ENCODE data around the gene ATN1.
A peak's percentile ranks its signal among the peaks of the same experiment; 100 is the strongest.

The ATN1 gene

DNA sequence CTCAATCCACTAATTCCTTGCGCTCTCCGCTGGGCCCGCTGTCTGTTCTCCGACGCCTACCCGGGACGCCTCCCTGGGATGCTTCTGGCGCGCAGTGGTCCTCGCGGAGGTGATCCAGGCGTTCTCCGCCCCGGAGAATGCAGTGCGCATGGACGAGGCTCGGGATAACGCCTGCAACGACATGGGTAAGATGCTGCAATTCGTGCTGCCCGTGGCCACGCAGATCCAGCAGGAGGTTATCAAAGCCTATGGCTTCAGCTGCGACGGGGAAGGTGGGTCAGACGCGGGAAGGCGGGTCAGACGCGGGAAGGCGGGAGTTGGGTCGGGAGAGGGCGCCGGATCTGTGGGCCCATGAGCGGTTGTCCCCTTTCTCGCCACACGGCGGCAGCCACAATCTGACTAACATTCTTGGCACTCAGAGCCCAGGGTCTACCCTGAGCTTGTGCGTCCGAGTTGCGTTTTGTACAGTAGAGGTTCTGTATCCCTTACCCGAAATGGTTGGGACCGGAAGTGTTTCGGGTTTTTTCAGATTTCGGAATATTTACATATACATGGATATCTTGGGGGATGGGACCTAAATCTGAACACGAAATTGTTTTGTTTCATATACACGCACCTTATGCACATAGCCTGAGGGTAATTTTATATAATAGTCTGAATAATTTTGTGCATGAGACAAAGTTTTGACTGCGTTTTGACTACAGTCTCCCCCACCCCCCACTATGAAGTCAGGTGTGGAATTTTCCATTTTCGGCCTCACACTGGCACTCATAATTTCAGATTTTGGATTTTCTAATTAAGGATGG, 16.8 kb downstream of the ATN1 start:
- peak; percentile 77 for DNase-seq (ENCODE audit: low read depth)

DNA sequence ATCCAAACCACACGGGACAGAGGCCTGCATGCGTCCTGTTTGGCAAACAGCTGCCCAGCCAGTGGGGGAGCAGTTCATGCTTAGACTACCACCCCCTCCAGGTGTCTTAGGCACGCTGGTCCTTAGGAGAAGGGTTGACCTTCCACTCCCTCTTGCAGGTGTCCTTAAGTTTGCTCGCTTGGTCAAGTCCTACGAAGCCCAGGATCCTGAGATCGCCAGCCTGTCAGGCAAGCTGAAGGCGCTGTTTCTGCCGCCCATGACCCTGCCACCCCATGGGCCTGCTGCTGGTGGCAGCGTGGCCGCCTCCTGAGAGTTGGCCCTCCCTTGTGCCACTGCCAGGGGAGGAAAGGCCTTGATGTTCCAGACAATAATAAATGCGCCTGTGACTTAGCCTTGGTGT, 17.9 kb downstream of the ATN1 start:
- no peak for DNase-seq (ENCODE audit: low read depth)

DNA sequence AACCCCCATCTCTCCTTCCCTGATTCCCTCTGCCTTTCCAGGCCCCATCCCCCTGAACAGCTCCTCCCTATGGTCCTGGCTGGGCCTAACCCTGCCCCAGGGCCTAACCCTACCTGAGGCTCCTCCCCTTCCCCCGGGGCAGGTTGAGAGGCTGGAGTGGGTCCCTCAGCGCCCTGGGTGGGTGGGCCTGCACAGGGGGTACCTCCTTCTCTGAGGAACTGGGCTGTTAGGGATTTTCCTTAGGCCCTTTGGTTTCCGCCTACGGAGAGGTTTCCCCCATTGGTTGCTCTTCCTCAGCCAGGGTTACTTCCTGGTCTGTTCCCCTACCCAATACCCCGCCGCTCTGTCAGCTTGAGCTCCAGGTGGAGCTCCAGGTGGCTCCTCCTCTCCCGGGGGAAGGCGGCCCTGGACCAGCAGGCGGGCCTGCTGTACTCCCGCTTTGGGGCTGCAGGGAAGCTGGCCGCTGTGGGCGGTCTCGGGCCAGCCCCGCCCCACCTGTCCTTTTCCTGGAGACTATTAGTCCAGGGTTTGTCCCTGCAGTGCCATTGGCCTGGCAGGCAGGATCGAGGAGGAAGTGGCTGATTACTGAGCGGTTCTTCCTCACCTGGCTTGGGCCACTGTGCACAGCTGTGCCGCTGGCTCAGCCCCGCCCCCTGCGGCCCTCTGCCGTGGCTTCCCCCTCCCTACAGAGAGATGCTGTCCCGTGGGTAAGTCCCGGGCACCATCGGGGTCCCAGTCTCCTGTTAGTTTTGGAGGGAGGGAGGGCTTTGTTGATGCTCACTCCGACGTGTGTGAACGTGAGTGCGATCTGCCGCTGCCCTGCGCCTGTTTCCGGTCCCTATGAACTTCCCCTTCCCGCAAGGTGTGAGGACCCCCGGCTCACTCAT, 18.5 kb downstream of the ATN1 start:
- DNase-seq (ENCODE audit: low read depth) = no peak

DNA sequence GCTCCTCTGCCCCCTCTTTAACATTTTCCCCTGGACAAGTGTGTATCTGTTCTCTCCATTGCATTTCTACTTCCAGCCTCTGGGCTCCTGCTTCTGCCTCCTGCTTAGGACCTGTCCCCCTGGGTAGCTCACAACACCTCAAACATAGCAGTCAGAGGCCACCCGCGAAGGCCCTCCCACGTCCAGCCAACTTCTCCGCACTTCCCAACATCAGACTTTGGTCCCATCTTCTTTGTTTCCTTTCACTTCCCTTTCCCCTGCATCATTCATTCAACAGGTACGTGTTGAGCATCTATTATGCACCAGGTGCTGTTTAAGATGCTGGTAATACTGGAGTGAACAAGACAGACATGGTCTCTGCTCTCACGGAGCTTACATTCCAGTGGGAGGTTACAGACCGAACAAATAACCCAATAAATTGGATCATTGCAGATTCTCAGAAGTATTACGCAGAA, 19.2 kb downstream of the ATN1 start:
- DNase-seq (ENCODE audit: low read depth) = no peak

DNA sequence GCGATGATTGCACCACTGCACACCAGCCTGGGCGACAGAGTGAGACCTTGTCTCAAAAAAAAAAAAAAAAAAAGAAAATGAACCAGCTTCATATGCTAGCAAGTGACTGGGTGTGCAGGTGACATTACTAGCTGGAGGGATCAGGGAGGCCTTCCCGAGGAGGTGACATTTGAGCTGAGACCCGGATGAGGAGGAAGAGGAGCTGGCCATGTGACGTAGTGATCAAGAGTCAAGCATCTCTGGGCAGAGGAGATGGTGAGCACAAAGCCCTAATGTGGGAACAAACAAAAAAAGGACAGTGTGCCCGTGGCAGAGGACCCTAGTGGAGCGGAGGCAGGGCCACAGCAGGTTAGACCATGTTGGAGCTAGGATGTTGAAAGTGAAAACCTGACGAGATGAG, 19.9 kb downstream of the ATN1 start:
- no peak for DNase-seq (ENCODE audit: low read depth)

DNA sequence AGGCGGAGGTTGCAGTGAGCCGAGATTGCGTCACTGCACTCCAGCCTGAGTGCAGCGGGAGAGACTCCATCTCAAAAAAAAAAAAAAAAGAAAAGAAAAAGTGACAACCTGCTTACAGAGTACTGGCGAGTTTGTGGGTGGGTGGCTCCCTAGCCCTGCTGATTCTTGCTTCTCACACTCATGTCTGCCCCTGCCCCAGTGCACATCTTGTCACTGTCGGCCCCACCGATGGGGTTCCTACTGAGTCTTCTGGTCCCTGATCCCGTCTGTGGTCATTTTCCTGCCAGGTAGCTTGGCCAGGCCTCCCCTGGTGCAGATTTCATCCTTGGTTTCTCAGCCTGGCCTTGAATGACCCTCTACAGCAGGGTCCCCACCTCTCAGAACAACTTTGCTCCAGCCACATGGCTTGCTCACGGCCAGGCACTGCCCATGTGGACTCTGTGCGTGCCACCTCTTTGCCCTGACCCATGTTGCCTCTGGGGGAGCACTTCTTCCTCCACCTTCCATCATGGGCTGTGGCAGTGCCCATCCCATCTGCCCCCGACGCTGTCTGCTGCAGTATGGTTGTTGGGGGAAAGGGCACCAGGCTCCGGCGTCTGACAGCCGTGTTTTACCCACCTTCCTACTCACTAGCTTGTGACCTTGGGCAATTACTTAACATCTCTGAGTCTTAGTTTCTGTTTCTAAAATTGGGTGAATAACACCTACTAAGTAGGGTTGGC, 21.3 kb downstream of the ATN1 start:
- DNase-seq (ENCODE audit: low read depth) = no peak

DNA sequence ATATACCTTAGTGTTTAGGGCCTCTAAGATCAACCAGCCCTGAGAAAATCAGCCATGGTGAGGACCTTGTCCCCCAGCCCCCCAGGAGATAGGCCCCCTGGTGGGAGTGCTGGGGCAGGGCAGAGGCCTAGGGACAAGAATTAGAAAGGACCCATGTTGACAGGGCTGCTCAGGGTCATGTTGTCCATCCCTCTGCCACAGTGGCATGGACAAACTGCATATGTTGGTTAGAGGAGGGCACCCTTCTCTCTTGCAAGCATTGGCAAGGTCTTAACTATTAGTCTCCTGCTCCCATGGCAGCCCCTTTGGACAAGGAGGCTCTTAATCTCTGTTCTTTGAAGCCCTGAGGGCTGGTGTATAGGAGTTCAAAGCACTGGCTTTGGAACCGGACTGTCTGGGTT, 22.6 kb downstream of the ATN1 start:
- no peak for DNase-seq (ENCODE audit: low read depth)

DNA sequence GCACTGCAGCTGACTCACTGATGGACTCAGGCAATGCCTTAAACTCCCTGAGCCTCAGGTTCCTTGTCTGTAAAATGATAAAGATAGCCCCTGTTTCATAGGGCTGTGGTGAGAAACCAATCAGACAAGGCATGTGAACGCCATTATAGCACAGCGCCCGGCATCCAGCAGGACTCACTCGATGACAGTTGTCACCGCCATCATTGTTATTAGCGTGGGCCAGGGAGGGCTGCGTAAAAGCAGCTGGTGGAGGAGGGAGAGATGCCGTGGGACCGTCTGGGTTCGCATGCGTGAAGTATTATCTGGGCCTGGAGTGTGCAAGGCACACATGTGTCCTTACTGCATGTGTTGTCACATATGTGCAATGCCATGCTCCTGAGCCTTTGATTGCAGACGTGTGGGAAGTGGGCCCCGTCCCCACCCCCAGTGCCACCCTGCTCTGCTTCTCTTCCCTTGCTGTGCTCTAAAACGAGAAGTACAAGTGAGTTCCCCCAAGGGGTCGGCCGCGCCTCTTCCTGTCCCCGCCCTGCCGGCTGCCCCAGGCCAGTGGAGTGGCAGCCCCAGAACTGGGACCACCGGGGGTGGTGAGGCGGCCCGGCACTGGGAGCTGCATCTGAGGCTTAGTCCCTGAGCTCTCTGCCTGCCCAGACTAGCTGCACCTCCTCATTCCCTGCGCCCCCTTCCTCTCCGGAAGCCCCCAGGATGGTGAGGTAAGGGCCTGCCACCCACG, 23.2 kb downstream of the ATN1 start, which contains the start of gene PTPN6:
Gene PTPN6, plus strand, starts transcription at position 546 of the 730 bp plus-strand sequence. Its CDS starts 157 bp downstream, at position 703.
- no peak for DNase-seq (ENCODE audit: low read depth)

DNA sequence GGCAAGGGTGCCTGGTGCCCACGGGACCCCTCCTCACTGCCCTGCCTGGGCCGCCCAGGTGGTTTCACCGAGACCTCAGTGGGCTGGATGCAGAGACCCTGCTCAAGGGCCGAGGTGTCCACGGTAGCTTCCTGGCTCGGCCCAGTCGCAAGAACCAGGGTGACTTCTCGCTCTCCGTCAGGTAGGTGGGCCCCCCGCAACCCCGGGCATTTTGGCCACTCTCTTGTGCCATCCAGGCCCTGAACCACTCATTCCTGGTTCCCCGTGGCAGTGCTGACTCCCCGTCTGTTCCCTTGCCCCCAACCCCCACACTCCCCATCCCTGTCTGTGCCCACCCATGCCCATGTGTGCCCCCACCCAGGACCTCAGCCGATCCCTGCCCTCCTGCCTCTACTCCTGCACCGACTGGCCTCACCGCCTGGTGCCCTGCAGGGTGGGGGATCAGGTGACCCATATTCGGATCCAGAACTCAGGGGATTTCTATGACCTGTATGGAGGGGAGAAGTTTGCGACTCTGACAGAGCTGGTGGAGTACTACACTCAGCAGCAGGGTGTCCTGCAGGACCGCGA, 23.9 kb downstream of the ATN1 start:
- DNase-seq (ENCODE audit: low read depth) = no peak

DNA sequence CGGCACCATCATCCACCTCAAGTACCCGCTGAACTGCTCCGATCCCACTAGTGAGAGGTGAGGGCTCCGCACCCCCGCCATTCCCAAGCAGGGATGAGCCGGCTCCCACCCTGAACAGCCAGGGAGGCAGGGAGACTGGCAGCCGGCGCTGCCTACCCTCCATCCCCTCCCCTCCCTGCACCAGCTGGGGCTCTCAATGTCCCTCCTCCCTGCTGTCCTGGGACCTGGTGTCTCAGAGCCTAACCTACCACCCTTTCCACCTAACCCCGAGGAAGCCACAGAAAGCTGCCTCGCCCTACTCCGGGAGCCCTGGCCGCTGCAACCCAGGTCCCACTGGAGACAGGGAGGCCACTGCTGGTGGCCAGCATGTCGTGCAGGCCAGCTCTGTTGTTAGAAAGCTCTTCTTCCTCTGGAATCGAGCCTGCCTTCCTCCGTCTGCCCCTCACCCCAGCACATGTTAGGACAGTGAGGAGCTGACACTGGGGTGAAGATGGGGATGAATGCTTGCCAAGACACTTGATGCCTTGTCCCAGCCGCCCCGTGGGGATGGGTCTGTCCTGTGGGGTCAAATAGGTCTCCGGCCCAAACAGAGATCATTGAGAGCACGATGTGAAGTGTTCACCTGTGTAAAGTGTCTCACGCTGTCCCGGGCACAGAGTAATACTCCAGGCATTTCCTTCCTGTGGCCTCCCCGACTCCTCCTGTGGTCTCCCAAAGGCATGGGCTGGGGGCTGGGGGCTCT, 24.5 kb downstream of the ATN1 start:
- no peak for DNase-seq (ENCODE audit: low read depth)

DNA sequence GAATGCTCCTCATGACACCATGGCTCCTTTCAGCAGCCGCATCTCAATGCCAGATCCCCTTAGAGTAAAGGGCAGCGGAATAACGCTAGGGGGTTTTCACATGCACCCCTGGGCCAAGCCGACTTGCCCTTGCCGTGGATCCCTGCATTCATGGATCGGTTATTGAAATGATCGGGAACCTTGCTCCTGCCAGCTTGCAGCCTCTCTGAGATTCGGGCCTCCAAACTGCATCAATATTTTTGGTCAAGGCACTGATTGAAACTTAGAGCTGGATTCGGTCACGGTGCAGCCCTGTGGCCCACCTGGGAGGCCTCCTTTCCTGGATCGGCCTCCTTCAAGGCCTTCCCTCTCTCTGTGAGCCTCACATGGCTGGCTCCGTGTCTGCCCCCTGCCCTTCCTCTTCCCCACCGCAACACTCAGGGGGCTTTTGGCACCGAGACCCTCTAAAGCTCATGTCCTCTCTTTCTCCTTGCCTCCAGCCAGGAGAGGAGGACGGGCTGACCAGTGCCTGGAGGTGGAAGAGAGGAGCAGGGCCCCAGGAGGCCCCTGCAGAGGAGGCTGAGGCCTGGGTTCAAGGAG, 25.2 kb downstream of the ATN1 start:
- no peak for DNase-seq (ENCODE audit: low read depth)

DNA sequence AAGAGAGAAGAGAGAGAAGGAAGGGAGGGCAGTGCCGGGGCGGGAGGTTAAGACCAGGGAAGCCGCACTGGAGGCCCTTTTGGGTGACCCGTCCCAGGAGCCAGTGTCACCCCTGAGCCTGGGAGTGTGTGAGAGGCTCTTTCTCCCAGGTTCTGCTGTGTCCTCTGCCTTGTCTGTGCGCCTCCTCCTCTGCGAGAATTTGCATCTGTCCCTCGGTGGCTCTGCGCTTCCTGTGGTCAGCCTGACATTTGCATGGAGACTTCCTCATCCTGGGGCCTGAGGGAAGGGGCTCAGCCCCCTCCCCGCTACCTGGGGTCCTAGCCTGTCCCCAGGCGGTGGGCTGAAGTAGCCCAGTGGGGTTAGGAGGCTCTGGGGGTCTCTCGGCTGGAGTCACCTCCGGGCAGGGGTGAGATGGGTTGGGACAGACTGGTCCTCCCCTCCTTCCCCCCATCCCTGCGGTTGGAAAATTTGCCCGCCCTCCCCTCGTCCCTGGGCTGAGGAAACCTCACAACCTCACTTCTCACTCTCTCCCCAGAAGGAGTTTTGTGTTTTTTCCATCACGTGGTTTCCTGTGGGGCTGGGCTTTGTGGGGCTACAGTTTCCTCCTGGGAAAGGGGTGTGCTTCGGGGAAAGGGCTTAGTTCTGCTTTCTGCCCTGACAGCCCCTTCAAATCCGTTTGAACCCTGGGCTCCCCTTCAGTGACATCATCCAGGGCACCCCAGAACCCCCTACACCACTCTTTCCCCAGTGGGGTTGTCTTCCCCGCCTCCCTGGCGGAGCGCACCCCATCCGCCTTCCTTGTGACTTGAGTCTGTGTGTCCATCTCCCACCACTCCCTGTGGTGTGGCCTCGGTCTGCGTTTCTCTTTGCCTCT, 25.9 kb downstream of the ATN1 start:
- DNase-seq (ENCODE audit: low read depth) = peak; percentile 74

DNA sequence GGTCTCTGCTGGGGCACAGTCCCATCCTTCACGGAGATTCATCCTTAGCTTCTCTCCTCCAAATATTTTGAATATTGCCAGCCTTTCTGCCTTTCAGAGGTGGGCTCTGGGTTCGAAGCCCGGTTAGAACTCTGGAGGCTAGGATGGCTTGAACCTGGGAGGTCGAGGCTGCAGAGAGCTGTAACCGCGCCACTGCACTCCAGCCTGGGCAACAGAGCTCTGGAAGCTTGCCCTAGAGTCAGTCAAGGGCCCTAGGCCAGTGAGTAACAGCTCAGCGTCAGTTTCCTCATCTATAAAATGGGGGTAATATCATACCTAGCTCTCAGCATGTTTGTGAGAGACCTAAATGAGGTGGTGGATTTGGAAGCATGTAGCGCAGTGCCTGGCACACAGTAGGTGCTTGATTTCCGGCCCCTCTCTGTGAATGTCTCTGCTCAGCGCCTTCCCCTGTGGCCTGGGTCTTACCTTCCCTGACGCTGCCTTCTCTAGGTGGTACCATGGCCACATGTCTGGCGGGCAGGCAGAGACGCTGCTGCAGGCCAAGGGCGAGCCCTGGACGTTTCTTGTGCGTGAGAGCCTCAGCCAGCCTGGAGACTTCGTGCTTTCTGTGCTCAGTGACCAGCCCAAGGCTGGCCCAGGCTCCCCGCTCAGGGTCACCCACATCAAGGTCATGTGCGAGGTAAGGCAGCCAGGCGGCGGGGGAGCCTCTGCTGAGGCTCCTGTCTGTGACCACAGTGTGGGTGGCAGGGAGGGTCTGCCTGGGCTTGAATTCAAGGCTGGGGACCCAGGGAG, 26.8 kb downstream of the ATN1 start:
- DNase-seq (ENCODE audit: low read depth) = no peak

DNA sequence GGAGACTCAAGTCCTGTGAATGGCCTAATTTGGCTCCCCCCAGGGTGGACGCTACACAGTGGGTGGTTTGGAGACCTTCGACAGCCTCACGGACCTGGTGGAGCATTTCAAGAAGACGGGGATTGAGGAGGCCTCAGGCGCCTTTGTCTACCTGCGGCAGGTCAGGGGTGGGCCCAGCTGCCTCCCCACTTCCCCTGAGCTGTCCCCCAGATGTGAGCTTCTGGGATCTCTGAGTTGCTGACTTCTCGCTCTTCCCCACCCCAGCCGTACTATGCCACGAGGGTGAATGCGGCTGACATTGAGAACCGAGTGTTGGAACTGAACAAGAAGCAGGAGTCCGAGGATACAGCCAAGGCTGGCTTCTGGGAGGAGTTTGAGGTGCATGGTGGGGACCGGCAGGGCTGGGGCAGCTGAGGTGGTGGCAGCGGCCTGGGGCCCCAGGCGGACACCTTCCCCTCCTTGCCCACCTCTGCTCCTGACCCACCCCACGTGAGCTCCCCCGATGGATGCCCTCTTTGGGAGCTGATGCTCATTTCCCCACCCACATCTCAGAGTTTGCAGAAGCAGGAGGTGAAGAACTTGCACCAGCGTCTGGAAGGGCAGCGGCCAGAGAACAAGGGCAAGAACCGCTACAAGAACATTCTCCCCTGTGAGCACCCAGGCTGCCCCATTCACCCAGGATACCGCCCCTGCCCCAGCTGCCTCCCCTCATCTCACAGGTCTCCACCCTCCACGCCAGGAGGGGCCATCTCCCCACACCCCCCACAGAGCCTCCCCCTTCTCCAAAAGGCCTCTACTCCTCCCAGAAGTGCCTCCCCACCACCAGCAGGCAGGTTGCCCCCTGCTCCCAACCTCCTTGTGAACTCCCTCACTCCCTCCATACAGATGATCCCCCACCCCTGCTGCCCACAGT, 27.6 kb downstream of the ATN1 start:
- no peak for DNase-seq (ENCODE audit: low read depth)

DNA sequence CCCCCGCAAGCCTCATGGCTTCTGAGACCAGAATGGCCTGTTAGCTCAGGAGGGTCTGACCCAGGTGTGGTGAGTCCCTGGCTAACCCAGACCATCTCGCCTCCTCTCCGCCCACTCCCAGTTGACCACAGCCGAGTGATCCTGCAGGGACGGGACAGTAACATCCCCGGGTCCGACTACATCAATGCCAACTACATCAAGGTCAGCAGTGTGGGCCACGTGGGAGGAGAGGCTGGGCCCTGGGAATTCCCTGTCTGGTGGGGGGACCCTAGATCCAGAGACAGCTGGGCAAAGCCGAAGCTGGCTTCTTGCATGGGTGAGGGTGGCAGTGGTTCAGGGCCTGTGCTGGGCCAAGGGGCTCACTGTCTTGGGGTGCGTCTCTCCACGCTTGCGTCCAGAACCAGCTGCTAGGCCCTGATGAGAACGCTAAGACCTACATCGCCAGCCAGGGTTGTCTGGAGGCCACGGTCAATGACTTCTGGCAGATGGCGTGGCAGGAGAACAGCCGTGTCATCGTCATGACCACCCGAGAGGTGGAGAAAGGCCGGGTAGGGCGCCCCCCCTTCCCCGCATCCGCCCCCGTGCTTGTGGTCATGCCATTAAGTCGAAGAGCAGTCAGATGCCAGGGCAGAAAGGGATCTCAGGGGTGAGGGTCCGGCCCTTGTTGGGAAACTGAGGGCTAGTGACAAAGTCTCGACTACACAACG, 28.4 kb downstream of the ATN1 start:
- DNase-seq (ENCODE audit: low read depth) = no peak

DNA sequence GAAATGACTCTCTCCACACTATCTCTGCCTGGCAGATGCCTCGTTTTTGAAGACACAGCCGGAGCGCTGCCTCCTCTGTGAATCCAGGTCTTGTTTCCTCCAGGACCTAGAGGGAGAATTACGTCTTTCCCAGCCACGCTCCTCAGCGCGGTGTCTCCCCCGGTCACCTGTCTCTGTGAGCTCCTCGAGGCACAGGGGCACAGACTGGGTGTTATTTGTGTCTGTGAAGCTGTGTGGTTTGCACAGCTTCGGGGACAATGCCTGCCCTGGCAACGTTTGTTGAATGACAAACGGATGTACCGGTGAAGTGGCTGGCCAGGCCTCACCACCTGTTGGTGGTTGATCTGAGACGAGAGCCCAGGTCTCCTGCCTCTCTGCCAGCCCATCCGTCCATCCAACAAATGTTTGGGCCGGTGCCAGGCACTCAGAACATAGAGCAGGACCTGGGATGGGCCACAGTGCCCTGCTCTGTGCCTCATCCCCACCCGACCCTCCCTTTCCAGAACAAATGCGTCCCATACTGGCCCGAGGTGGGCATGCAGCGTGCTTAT, 29.5 kb downstream of the ATN1 start:
- no peak for DNase-seq (ENCODE audit: low read depth)

Data from activated T-helper 9 cell treated with anti-CD3 and anti-CD28 coated beads, Interleukin-2, amount 50 U/mL, for 16 hours (primary cell).